NAMALWA (cell line): ENCODE results near the gene MOB2.

Experiments
- DNase-seq: peaks from one replicate; pipeline ENCODE4 v3.0.0-alpha.2; 2015; ENCODE audit warnings: low spot score

MOB2 gene

DNA sequence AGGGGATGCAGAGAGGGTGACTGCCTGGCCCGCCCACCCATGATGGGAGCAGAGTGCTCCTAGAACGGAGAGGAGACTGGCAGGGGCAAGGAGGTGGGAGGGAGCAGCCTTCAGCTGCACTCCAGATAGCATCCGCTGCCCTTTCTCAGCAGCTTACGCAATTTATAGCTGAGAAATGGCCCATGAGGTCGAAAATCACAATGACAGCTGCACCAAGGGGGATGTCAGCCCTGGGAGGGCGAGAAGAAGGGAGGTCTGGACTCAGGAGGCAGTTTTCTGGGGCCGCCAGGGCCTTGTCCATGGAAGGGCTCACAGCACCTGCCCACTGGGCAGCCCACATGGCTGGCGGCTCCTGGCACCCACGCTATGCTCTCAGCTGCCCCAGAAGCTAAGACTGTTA lies 17.6 kb upstream of the MOB2 start:
- no peak for DNase-seq

DNA sequence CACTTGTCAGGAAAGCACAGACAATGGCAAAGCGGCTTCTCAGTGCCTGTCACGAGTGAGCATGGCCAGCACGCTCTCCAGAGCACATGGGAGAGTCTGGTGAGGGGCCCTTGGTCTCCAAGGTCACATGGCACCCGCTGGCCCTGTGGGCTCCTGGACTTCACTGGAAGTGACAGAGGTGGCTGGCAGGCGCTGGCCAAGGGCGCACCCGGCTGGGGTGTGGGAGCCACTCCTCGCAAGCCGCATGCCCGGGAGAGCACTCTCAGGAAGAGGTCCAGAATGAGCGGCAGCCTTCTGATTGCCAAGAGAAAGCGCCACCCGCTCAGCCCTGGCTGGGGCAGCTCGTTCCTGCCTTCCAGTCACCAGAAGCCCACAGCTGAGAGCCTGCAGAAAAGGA lies 17.1 kb upstream of the MOB2 start:
- DNase-seq, result no peak

DNA sequence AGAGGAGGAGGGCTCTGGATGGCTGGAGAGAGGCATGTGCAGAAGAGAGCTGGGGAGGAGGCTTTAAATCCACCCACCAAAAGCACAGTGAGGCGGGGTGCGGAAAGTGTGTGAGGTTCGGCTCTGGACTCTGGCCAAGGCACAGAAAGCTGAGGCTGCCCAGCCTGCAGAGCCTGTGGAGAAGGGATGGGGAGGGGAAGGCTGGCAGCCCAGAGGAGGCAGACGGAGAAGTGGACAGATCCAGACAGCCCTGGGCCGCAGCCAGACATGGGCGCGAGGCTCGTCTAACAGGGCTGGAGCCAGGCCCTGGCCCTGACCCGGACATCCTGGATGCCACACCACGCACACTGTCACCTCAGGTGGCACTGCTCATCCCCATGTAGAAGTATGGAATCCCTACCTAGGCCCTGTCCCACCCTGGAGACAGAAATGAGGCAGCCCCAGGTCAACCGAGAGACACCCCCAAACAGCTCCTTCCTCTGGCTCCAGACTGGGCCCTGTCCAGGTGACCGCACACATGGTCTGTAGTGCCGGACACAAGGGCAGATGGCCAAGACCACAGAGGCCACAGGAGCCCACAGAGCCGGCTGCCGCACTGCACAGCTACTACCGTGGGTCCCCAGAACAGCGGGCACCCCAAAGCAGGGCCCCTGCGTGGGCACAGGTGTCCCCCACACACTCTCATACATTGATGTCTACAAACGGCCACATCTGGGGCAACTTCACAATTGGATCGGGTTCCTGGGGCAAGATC lies 16.6 kb upstream of the MOB2 start:
- DNase-seq, result no peak

DNA sequence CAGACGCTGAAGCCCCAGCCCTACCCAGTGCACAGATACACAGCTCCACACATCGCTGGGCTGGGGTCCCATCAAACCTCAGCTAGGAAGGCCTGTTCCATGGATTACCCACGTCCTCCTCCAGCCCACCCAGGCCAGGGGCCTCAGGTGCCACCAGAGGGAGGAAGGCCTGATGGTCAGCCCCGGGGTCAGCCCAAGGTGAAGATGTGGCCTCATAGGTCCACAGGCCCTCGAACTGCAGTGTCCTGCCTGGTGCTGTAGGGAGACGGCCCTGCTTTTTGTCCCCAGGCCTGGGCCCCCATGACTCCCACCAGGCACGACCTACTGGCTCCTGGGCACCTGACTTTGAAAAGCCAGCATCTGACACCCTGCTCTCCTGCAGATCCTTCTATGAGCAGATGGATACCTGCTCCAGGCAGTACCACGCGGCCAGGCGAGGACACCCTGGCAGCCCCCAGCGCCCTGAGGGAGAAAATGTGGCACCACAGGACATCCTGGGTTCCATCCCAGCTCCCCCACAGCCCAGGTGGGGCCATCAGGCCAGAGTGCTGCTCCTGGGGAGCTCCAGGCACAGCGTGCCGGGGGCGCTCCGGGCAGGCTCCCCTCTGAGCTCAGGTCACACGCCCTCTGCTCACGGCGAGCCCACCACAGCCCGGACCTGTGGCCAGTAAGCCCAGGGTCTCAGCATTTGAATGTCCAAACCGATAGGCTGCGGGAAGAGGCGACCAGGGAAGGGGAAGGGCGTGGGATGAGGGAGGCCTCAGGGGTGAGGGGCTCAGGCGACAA lies 15.8 kb upstream of the MOB2 start:
- DNase-seq, result no peak

DNA sequence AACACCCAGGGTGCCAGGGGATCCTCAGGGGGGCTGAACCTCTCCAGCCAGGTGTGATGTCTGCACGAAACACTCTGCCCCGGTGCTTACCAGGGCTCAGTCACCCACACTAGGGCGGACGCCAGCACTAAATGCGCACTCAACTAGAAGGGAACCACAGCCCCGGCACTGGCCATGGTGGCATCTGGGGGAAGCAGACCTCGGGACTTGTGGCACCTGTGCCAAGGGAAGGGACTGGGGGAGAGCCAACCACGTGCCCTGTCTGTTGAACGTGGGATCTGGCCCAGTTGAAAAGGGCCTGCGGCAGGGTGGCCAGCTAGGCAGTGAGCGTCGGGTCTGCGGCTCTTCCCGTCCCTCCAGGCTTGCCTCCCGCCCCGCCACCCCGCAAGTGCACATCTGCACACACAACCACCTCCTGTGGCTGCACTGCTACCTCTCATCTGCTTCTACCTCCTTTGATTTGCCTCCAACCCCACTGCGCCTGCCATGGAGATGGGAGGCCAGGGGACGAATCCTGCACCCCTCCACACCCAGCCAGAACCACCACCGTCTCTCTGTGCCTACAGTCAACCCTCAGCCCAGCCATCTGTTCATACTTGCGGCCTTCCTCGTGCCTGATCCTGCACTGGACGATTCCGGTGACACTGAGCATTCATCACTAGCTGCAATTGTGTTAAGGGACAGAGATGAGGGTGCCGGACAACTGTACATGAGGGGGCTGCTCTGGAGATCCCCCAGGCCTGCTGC lies 15.0 kb upstream of the MOB2 start:
- no peak for DNase-seq

DNA sequence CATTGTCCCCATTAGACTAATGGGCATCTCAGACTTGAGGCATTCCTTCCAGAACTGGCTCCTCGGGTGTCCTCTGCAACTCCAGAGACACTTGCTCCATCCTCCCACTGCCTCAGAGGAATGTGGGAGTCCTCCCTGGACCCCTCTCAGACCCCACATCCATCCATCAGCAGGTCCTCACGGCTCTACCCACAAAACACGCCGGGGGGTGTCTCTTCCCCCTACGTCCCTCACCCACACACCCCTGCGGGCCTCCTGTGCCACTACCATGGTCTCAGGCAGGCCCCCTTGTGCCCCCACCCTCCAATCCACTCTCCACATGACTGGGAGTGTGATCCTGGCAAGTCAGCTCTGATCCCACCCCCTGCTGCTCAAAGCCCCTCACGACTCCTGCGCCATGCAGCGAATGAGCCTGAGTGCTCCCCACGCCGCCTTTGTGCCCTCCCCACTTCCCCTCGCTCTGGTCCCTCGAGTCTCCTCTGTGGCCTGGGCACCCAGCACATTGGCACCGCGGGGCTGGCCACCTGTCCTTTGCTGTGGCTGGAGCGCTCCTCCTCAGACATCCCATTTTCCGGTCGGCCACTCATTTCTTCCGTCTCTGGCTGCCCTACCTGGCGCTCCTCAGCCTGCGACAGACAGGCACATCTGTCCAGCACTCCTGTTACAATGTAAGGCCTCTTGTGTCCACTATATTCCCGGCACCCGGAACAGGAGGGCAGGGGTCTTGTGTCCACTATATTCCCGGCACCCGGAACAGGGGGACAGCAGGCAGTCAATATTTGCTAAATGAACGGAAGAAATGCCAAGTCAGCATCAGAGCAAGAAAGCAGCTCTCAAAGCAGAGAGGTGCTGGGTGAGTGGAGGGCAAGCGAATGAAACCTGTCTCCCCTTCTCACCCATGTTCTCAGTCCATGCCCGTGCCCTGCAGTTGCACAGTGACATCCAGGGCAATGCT lies 14.2 kb upstream of the MOB2 start:
- DNase-seq, result no peak

DNA sequence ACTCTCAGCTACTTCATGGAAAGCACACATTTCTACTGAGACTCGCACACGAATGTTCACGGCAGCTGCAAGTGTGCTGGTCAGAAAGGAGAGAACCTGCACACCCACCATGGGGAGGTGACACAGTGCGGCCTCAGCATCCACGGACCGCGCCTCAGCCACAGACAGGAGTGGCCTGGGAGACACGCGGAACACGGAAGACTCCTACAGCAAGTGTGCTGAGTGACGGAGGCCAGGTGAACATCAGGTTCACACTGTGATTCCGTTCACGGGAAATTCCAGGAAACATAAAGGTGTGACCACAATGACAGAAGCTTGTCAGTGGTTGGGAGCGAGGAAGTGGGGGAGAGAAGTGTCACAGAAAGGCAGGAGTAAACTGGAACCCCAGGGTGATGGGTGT lies 13.3 kb upstream of the MOB2 start:
- no peak for DNase-seq

DNA sequence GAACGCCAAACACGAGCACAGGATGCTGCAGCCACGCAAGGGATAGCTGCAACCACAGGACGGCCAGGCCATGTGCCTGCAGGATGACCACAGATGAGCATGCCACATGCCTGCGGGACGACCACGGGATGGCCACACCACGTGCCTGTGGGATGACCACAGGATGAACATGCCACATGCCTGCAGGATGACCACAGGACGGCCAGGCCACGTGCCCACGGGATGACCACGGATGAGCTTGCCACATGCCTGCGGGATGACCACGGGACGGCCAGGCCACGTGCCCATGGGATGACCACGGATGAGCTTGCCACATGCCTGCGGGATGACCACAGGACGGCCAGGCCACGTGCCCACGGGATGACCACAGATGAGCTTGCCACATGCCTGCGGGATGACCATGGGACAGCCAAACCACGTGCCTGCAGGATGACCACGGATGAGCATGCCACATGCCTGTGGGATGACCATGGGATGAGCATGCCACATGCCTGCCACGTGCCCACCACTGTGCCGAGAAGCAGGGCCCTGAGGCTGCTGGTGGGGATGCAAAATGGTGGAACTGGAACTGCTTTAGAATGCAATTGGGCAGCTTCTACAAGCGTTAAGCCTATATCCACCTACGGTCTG lies 12.8 kb upstream of the MOB2 start:
- no peak for DNase-seq

DNA sequence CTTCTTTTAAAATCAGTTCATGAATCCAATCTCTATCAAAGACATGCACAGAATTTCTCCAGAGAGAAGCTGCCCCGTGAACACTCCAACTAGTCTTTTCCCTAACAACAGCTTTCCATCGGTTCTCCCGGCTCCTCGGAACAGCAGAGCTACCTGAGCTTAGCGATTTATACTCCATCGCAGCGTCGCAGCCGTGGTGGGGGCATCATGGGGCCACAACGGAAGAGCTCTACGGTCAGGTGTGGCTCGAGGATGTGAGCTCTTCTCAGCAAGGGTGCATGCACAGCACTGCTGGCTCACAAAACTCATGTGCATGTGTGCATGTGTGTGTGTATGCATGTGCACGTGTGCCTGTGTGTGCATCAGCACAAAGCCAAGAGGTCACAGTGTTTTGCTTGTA lies 11.7 kb upstream of the MOB2 start:
- no peak for DNase-seq

DNA sequence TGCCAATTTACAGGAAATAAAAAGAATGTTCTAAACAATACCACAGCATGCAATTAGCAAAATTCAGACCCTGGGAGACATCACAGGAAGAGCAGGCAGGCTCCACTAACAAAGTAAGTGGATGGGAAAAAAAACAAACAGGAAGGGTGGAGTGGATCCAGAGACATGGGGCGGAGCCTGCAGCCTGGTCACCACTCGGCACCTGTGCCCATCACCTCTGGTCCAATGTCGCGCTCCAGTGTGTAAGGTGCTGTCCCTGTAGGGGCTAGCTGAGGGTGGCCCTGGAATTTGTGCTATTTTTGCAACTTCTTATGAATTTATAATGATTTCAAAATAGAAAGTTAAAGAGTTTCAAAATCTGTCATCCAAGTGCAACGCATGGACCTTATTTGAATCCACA lies 11.0 kb upstream of the MOB2 start:
- no peak for DNase-seq

DNA sequence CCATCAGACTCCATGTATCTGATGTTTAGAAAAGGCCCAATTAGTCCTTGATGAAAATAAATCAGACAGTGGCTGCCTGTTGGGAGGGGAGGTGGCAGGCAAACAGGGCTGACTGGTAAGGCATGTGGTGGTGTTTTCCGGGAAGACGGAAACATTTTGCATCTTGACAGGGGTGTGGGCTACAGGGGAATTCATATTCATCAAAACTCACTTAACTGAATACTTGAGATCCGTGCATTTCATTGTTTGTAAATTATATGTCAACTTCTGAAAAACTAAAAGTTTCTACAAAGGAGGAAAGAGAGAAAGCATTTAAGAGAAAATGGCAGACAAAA lies 10.1 kb upstream of the MOB2 start:
- DNase-seq, result no peak

DNA sequence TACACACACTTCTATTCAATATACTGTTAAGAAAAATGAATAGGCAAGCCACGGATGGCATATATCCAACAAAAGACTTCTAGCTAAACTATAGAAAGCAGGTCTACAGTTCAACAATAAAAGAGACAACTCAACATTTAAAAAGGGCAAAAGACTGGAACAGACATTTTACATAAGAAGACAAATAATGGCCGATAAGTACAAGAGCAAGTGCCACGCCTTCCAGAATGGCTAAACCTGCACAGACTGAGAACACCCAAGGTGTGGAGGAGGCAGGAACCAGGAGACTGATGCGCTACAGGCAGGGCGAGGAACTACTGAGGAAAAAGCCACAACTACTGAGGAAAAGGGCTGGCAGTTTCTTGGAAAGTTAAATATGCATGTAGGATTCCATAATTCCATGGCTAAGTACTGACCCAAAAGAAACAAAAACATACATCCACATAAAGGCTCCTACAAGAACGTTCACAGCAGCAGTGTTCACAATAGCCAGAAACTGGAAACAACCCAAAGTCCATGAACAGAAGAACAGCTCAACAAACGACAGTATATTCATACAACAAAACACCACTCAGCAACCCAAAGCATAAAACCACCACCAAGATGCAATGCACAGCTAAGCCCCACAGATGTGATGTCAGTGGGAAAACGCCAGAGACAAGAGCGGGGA lies 9.6 kb upstream of the MOB2 start:
- no peak for DNase-seq

DNA sequence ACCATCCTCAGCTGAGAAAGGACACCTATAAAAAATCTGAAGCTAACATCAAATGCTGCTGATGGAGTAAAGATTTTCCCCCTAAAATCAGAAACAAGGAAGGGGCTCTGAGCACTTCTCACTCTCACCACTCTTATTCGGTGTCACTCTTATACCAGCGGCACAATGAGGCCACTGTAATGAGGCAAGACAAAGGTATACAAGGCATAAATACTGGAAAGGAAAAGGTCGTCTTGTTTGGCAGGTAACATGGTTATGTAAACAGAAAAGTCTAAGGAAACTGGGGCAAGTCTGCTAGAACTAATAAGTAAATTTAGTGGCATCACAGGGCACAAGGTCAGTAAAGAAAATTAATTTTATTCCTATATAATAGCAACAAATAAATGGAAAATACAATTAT lies 8.1 kb upstream of the MOB2 start:
- no peak for DNase-seq

DNA sequence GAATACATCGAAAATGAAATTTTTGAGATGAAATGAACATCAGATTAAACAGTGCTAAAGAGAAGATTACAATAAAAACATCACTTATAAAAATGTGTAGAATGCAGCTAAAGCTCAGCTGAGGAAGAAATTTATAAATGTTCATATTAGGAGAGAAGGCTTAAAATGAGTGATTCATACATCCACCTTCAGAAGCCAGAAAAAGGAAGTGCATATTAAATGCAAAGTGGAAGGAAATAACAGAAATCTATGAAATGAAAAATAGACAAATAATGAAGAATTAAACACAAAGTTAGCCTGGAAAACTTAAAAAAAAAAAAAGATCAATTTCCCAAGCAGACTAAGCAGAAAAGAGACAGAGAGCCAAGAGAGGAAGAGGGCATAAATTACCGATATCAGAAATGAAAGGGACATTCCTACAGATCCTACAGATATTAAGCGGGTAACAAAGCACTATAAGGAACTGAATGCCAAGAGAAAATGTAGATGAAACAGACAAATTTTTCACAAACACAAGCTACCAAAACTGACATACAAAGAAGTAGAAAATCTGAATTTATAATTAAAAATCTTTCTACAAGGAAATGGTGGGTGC lies 7.2 kb upstream of the MOB2 start:
- no peak for DNase-seq

DNA sequence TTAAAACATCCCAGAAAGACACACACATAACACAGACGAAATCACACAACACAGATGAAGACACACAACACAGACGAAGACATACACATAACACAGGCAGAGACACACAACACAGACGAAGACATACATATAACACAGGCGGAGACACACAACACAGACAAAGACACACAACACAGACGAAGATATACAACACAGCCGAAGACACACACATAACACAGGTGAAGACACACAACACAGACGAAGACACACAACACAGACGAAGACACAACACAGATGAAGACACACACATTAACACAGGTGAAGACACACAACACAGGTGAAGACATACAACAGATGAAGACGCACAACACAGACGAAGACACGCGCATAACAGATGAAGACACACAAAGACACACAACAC lies 4.8 kb upstream of the MOB2 start:
- no peak for DNase-seq

DNA sequence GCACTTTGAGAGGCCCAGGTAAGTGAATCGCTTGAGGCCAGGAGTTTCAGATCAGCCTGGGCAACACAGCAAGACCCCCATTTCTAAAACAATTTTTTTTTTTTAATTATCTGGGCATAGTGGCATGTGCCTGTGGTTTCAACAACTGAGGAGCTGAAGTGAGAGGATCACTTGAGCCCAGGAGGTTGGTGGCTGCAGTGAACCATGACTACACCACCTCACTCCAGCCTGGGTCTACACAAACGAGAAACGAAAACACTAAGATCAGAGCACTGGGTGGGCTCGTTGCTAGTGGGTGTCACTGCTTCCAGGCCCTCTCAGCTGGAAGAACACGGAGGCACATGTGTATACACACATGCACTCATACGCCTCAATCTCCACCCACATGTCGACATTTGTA lies 4.1 kb upstream of the MOB2 start:
- no peak for DNase-seq

DNA sequence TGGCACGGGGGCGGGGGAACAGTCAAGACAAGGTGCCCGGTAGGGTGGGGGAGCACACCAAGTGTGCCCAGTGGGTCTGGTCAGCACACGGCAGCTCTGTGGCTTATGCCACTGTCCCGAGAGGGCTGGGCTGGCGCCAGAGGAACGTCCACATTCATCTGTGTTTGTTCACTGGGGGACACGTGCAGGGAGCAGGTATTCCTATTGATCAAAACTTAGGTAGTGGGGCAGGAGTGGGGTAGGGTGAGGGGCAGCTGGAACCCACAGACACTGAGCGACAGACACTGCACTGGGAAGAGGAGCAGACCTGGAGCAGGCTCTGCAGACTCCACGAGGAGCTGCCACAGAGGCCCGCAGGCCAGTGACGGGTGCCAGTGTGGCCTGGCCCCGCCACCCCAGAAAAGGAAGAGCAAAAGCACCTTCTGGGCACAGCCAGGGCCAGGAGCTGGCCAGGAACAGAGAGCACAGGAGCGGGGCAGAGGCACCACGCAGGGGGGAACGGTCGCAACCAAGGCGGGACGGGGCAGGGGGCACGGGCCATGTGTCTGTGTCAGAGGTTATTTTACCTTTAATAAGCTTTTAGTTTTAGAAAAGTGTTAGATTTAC lies 2.1 kb upstream of the MOB2 start:
- DNase-seq, result no peak

DNA sequence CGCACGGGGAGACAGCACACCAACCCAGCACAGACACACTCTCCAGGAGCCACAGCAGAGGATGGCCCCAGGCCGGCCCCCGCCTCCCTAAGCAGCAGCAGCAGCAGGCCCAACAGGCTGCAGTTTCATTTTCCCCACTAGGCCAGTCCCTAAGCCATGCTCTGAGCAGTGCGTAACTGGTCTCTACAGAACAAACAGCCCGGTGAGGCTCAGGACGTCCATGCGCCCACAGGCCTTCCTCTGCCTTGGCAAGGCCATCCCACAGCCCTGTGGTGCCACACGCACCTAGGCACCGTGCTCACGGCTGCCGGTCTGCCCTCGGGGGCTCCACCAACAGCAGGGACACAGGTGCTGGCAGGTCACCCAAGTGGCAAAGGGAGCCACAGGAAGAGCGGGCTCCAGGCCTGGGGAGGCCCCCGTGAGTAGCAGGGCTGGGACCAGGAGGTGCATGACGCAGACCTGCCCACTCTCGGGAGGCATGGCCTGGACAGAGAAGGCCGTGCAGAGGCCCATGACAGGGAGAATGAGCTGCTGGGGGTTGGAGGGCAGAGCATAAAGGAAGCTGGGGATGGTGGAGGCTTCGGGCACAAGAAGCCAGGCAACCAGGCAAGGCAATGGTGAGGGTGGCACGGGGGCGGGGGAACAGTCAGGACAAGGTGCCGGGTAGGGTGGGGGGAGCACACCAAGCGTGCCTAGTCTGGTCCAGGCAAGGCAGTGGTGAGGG lies 1.4 kb upstream of the MOB2 start:
- no peak for DNase-seq

DNA sequence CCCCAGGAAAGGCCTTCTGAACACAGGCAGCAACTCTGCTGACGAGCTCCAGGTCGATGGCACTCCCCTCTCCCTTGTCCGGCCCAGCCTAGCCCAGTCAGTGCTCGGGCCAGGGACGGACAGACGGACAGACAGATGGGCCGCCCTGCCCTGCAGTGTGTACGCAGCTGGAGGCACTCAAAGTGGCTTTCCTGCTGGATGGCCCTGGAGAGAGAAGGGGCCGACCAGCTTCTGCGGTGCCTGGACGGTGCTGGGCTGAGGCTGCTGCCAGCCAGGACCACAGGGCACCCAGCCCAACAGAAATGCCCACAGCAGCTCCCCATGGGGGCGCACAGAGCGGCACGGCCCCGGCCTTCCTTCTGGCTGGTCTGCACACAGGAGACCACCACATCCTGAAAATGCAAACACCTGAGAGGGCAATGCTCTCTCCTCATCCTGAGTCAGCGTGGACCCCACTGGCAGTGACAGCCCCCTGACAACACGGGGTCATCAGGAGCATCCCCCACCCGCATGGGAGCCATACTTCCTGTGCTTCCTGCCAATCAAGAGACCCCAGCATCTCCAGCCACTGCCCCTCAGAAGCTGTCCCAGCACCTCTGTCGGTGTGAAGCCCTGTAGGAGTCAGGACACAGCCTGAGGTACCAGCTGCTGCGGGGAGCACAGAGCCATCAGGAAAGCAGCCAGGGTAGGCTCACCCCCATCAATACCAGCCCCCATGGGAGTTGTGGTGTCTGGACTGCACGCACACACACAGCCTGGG lies 692 bp upstream of the MOB2 start:
- DNase-seq, result no peak
